HepG2 (cell line): Measurements from ENCODE around the gene FBXO10. TPM values are rescaled to one million over a fixed set of nuclear protein-coding genes. Genes with fewer than 3 reads are reported as not detected.

Experiments
- CENPX ChIP-seq: sonication (generic); formaldehyde crosslinking; IDR thresholded peaks from 2 replicates; pipeline ENCODE4 v1.9.0; 2021; ENCODE audit warnings: mild to moderate bottlenecking, missing genetic modification reagents, moderate library complexity
- FLYWCH1 ChIP-seq: sonication (generic); formaldehyde crosslinking; IDR thresholded peaks from 2 replicates; pipeline ENCODE4 v1.8.1; 2023; ENCODE audit warnings: mild to moderate bottlenecking, missing genetic modification reagents
- JUN ChIP-seq: sonication (generic); formaldehyde crosslinking; IDR thresholded peaks from 2 replicates; pipeline ENCODE4 v1.4.0; 2020; ENCODE audit warnings: mild to moderate bottlenecking, missing genetic modification reagents
- MBNL3 ChIP-seq: fragments of 250-450 bp; sonication (Bioruptor Pico); conservative IDR thresholded peaks from 2 replicates; pipeline ENCODE4 v1.8.0; 2022; ENCODE audit warnings: mild to moderate bottlenecking, inconsistent platforms
- PRMT3 ChIP-seq: sonication (generic); formaldehyde crosslinking; IDR thresholded peaks from 2 replicates; pipeline ENCODE4 v1.8.1; 2022; ENCODE audit warnings: low read depth, mild to moderate bottlenecking, moderate library complexity, missing genetic modification reagents, borderline replicate concordance
- PTBP1 ChIP-seq: fragments of 200-400 bp; formaldehyde crosslinking; IDR thresholded peaks from 2 replicates; pipeline ENCODE4 v1.6.1; 2018; ENCODE audit warnings: low read length, low read depth; ENCODE audit not compliant: poor library complexity, severe bottlenecking
- SNAPC2 ChIP-seq: sonication (generic); formaldehyde crosslinking; IDR thresholded peaks from 2 replicates; pipeline ENCODE4 v1.8.1; 2022; ENCODE audit warnings: mild to moderate bottlenecking, missing genetic modification reagents
- SP5 ChIP-seq: IDR thresholded peaks from 2 replicates; pipeline ENCODE4 v1.6.1; 2016; ENCODE audit warnings: low read depth, borderline replicate concordance
- SRF ChIP-seq: IDR thresholded peaks from 2 replicates; pipeline ENCODE4 v1.6.1; 2011; ENCODE audit warnings: mild to moderate bottlenecking, low read depth, low read length, moderate library complexity
- STAT5B ChIP-seq: sonication (generic); formaldehyde crosslinking; IDR thresholded peaks from 2 replicates; pipeline ENCODE4 v1.4.0; 2020; ENCODE audit warnings: missing genetic modification reagents
- THYN1 ChIP-seq: sonication (generic); formaldehyde crosslinking; IDR thresholded peaks from 2 replicates; pipeline ENCODE4 v1.8.1; 2023; ENCODE audit warnings: low read depth, mild to moderate bottlenecking, moderate library complexity, missing genetic modification reagents, borderline replicate concordance
- ZBTB39 ChIP-seq: sonication (generic); formaldehyde crosslinking; IDR thresholded peaks from 2 replicates; pipeline ENCODE4 v1.5.0; 2020; ENCODE audit warnings: missing genetic modification reagents
- ZFX ChIP-seq: sonication (generic); formaldehyde crosslinking; IDR thresholded peaks from 2 replicates; pipeline ENCODE4 v1.4.0; 2020; ENCODE audit warnings: mild to moderate bottlenecking, low read depth, missing genetic modification reagents, moderate library complexity
- ZNF10 ChIP-seq: sonication (generic); formaldehyde crosslinking; IDR thresholded peaks from 2 replicates; pipeline ENCODE4 v1.4.0; 2020; ENCODE audit warnings: mild to moderate bottlenecking, low read depth, missing genetic modification reagents, borderline replicate concordance
- ZNF562 ChIP-seq: sonication (generic); formaldehyde crosslinking; IDR thresholded peaks from 2 replicates; pipeline ENCODE4 v1.8.0; 2022; ENCODE audit warnings: missing genetic modification reagents, borderline replicate concordance
- ZNF891 ChIP-seq: sonication (generic); formaldehyde crosslinking; IDR thresholded peaks from 2 replicates; pipeline ENCODE4 v1.5.0; 2020; ENCODE audit warnings: mild to moderate bottlenecking, missing genetic modification reagents
- polyA plus RNA-seq, 8 experiments: library from polyadenylated mRNA; depleted of rRNA in 3 of 8; stranded (reverse) in 7 of 8; unstranded in 1 of 8; fragments of >200 nt; fragmentation: Illumina TruSeq in 4 of 8; extraction: Trizol in 4 of 8; gene quantifications; 2 replicates each; pipeline versions ENCODE4 v1.2.1 to v1.2.3, GENCODE V29; 2011 to 2016; ENCODE audit warnings: low read depth in 4 of 8, missing spikeins in 1 of 8, mixed read lengths in 1 of 8; ENCODE audit not compliant: insufficient read depth in 1 of 8
- total RNA-seq, 5 experiments: library from RNA; depleted of rRNA; stranded (reverse); fragments of >200 nt; fragmentation: Illumina TruSeq; extraction: Trizol; gene quantifications; 2 replicates each; pipeline ENCODE4 v1.2.3, GENCODE V29; 2016; ENCODE audit warnings: low read depth in 1 of 5
- TF ChIP-seq, protein P1 (sequence below): sonication (generic); formaldehyde crosslinking; IDR thresholded peaks from 2 replicates; pipeline ENCODE4 v1.9.0; 2021; ENCODE audit warnings: missing genetic modification reagents, borderline replicate concordance
- TF ChIP-seq, protein P2 (sequence below): IDR thresholded peaks from 2 replicates; pipeline ENCODE4 v1.6.1; 2012; ENCODE audit warnings: low read depth, low read length, improper control_type of control experiment
- TF ChIP-seq, protein P3 (sequence below): sonication (generic); formaldehyde crosslinking; IDR thresholded peaks from 2 replicates; pipeline ENCODE4 v1.8.1; 2023; ENCODE audit warnings: mild to moderate bottlenecking, moderate library complexity, missing genetic modification reagents
- TF ChIP-seq, protein P4 (sequence below): sonication (generic); formaldehyde crosslinking; IDR thresholded peaks from 2 replicates; pipeline ENCODE4 v1.9.0; 2021; ENCODE audit warnings: missing genetic modification reagents, mild to moderate bottlenecking, borderline replicate concordance

The FBXO10 gene
- total and polyA plus RNA-seq, 2 of the 13 experiments (the other 11 are each of a cell fraction or from before 2014, with no cell fraction given), result 3.1 to 5.1 TPM

DNA sequence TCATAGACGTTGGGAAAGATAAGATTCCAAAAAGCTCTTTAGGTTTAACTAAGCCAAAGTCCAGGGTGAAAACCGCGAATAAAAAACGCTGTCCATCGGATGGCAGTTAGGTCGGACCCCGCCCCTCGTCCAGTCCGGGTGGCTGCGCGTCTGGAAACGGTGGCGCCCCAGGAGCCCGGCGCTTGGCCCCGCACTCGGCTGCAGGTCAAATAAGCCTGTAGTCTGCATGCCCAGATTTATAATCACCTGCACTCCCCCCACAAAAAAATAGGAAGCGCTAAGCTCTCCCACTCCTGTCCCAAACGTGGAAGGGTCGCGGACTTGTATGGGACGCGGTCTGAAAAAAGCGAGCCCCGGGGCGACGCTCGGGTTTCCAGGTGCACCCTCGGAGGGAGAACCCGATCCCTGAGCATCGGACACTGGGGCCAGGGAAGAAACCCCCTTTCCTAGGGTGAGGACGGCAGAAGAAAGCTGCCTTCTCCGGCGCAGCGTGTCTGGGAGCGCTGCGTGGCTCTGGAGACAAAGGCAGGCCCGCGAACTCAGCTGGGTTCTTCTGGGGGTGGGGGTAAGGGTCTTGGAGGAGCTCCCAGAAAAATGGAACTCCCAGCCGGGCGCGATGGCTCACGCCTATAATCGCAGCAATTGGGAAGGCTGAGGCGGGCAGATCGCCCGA, 110.0 kb downstream of the FBXO10 start (continued):
- TF ChIP-seq, protein P1, sequence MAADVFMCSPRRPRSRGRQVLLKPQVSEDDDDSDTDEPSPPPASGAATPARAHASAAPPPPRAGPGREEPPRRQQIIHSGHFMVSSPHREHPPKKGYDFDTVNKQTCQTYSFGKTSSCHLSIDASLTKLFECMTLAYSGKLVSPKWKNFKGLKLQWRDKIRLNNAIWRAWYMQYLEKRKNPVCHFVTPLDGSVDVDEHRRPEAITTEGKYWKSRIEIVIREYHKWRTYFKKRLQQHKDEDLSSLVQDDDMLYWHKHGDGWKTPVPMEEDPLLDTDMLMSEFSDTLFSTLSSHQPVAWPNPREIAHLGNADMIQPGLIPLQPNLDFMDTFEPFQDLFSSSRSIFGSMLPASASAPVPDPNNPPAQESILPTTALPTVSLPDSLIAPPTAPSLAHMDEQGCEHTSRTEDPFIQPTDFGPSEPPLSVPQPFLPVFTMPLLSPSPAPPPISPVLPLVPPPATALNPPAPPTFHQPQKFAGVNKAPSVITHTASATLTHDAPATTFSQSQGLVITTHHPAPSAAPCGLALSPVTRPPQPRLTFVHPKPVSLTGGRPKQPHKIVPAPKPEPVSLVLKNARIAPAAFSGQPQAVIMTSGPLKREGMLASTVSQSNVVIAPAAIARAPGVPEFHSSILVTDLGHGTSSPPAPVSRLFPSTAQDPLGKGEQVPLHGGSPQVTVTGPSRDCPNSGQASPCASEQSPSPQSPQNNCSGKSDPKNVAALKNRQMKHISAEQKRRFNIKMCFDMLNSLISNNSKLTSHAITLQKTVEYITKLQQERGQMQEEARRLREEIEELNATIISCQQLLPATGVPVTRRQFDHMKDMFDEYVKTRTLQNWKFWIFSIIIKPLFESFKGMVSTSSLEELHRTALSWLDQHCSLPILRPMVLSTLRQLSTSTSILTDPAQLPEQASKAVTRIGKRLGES (CRISPR knock-in tag), result no peak
- no peak for TF ChIP-seq ZBTB39
- TF ChIP-seq PTBP1, result peak; percentile 49
- peak; percentile 25; the same call in 1 of the 2 replicates for TF ChIP-seq ZFX (CRISPR knock-in tag)
- TF ChIP-seq CENPX (CRISPR knock-in tag), result no peak
- TF ChIP-seq THYN1 (CRISPR knock-in tag), result no peak
- TF ChIP-seq ZNF891 (CRISPR knock-in tag), result peak; percentile 47
- TF ChIP-seq SRF, result no peak
- TF ChIP-seq, protein P2, sequence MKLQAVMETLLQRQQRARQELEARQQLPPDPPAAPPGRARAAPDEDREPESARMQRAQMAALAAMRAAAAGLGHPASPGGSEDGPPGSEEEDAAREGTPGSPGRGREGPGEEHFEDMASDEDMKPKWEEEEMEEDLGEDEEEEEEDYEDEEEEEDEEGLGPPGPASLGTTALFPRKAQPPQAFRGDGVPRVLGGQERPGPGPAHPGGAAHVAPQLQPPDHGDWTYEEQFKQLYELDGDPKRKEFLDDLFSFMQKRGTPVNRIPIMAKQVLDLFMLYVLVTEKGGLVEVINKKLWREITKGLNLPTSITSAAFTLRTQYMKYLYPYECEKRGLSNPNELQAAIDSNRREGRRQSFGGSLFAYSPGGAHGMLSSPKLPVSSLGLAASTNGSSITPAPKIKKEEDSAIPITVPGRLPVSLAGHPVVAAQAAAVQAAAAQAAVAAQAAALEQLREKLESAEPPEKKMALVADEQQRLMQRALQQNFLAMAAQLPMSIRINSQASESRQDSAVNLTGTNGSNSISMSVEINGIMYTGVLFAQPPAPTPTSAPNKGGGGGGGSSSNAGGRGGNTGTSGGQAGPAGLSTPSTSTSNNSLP, result no peak; the same call in 1 of the 2 replicates
- TF ChIP-seq FLYWCH1 (CRISPR knock-in tag), result no peak
- TF ChIP-seq, protein P3, sequence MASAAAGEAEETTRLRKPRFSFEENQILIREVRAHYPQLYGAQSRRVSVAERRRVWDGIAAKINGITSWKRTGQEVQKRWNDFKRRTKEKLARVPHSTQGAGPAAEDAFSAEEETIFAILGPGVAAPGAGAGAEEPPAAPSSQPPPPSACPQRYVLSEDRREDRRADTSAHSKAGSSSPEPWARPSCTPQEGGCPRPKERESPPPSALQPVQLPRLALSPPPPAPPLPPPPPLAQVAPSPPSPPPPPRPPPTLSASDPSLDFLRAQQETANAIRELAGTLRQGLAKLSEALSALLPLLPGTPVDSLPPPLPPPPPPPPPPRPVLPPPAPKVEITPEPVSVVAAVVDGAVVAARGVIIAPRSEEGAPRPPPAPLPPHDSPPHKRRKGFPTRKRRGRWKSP, result peak; percentile 55; the same call in 1 of the 2 replicates
- no peak for TF ChIP-seq STAT5B
- TF ChIP-seq, protein P4, sequence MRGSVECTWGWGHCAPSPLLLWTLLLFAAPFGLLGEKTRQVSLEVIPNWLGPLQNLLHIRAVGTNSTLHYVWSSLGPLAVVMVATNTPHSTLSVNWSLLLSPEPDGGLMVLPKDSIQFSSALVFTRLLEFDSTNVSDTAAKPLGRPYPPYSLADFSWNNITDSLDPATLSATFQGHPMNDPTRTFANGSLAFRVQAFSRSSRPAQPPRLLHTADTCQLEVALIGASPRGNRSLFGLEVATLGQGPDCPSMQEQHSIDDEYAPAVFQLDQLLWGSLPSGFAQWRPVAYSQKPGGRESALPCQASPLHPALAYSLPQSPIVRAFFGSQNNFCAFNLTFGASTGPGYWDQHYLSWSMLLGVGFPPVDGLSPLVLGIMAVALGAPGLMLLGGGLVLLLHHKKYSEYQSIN (CRISPR knock-in tag), result no peak
- no peak for TF ChIP-seq MBNL3 (CRISPR knock-in tag)
- no peak for TF ChIP-seq JUN (CRISPR knock-in tag)
- TF ChIP-seq ZNF10 (CRISPR knock-in tag), result no peak
- no peak for TF ChIP-seq SNAPC2 (CRISPR knock-in tag)
- TF ChIP-seq SP5, result no peak
- no peak for TF ChIP-seq PRMT3
- TF ChIP-seq ZNF562, result no peak
